Thymus (tissue), 11 donors: Measurements from ENCODE around the gene GAGE13. TPM values are rescaled to one million over a fixed set of nuclear protein-coding genes. Genes with fewer than 3 reads are reported as not detected.
"Not testable (repeated sequence)": the region's sequence is repeated elsewhere in the genome, so short reads cannot be mapped to it uniquely, and the experiment has no call there.

Experiments
- DNase-seq, 9 donors: peaks; one replicate each; pipeline ENCODE4 v3.0.0-alpha.2; 2013; ENCODE audit warnings: low spot score in 9 of 9, low read depth in 6 of 9, missing footprints in 1 of 9
- H3K27ac ChIP-seq, 2 donors: one replicate each; pipeline ENCODE4 v1.5.1; 2013; ENCODE audit warnings: control low read depth in 1 of 2, low read depth in 1 of 2, low read length in 1 of 2, mild to moderate bottlenecking in 1 of 2, moderate library complexity in 1 of 2
- H3K27me3 ChIP-seq, 2 donors: one replicate each; pipeline ENCODE4 v1.5.1; 2013; ENCODE audit warnings: low read length in 1 of 2; ENCODE audit not compliant: control insufficient read depth in 2 of 2, insufficient read depth in 1 of 2
- H3K36me3 ChIP-seq, 2 donors: one replicate each; pipeline ENCODE4 v1.5.1; 2013; ENCODE audit warnings: low read length in 1 of 2, mild to moderate bottlenecking in 1 of 2, moderate library complexity in 1 of 2; ENCODE audit not compliant: control insufficient read depth in 2 of 2, insufficient read depth in 2 of 2
- H3K4me1 ChIP-seq, 2 donors: one replicate each; pipeline ENCODE4 v1.5.1; 2013; ENCODE audit warnings: low read length in 2 of 2; ENCODE audit not compliant: control insufficient read depth in 2 of 2, insufficient read depth in 2 of 2
- H3K4me3 ChIP-seq, 2 donors: one replicate each; pipeline ENCODE4 v1.5.1; 2013; ENCODE audit warnings: low read length in 2 of 2, control low read depth in 1 of 2, mild to moderate bottlenecking in 1 of 2
- H3K9me3 ChIP-seq, 2 donors: one replicate each; pipeline ENCODE4 v1.5.1; 2013; ENCODE audit warnings: low read length in 1 of 2, mild to moderate bottlenecking in 1 of 2; ENCODE audit not compliant: control insufficient read depth in 2 of 2, insufficient read depth in 1 of 2
- WGBS: extraction: QIAGEN DNeasy Blood & Tissue Kit; methylation state at CpG from one replicate; pipeline ENCODE4 v1.1.7; 2013; 5-methylcytosine and 5-hydroxymethylcytosine counted together
- polyA plus RNA-seq: library from polyadenylated mRNA; stranded (reverse); fragments of 200-250 nt; gene quantifications from one replicate; pipeline ENCODE4 v1.2.3, GENCODE V29; 2013
- total RNA-seq: library from RNA; stranded (reverse); fragments of 120-200 nt; gene quantifications from one replicate; pipeline ENCODE4 v1.2.4, GENCODE V29; 2013
- donor health status: healthy.

The GAGE13 gene
- total and polyA plus RNA-seq, 2 donors, result not detected

GRCh38 chrX:49321737-49322136 lies 9.6 kb upstream of the GAGE13 start, which contains the start of gene GAGE12J:
TSS of gene GAGE12J (plus strand) at chrX:49322037. CDS start at chrX:49323194, 1,157 bp downstream.
- not testable (repeated sequence) for H3K27ac ChIP-seq, DNase-seq, H3K36me3 ChIP-seq, H3K4me3 ChIP-seq, H3K9me3 ChIP-seq, H3K4me1 ChIP-seq, H3K27me3 ChIP-seq
- no CpG with 5 or more reads among the region's 16 CpGs for WGBS

- not testable (repeated sequence) for H3K27ac ChIP-seq, DNase-seq, H3K9me3 ChIP-seq, H3K36me3 ChIP-seq, H3K4me3 ChIP-seq, H3K4me1 ChIP-seq, H3K27me3 ChIP-seq
- WGBS, result no CpG with 5 or more reads among the region's 27 CpGs
Measured at GRCh38 chrX:49322266-49322665, 9.1 kb upstream of the GAGE13 start.

- DNase-seq, H3K27ac ChIP-seq, H3K9me3 ChIP-seq, H3K4me1 ChIP-seq, H3K4me3 ChIP-seq, H3K36me3 ChIP-seq, H3K27me3 ChIP-seq: not testable (repeated sequence)
- WGBS, result no CpG with 5 or more reads among the region's 7 CpGs
Measured at GRCh38 chrX:49323735-49324134, 7.6 kb upstream of the GAGE13 start.

- H3K4me3 ChIP-seq, H3K36me3 ChIP-seq, DNase-seq, H3K9me3 ChIP-seq, H3K27ac ChIP-seq, H3K27me3 ChIP-seq, H3K4me1 ChIP-seq: not testable (repeated sequence)
- 96% methylated on average over 3 of the region's 11 CpGs for WGBS
Measured at GRCh38 chrX:49330421-49330820, 961 bp upstream of the GAGE13 start.

GRCh38 chrX:49331841-49332240 lies 459 bp downstream of the GAGE13 start:
- whole genome bisulfite sequencing, result no CpG with 5 or more reads among the region's 26 CpGs
- not testable (repeated sequence) for H3K36me3 ChIP-seq, H3K4me1 ChIP-seq, H3K27me3 ChIP-seq, H3K4me3 ChIP-seq, H3K9me3 ChIP-seq, DNase-seq, H3K27ac ChIP-seq

- not testable (repeated sequence) for H3K4me3 ChIP-seq, H3K27ac ChIP-seq, H3K36me3 ChIP-seq, H3K9me3 ChIP-seq, H3K4me1 ChIP-seq, H3K27me3 ChIP-seq, DNase-seq
- 100% methylated on average over 8 of the region's 24 CpGs for WGBS
Measured at GRCh38 chrX:49341449-49341848, 10.1 kb downstream of the GAGE13 start.

GRCh38 chrX:49344496-49345175 lies 13.3 kb downstream of the GAGE13 start:
- not testable (repeated sequence) for H3K4me1 ChIP-seq, DNase-seq
- WGBS, result 86% methylated on average over 11 of the region's 15 CpGs

GRCh38 chrX:49345402-49345801 lies 14.0 kb downstream of the GAGE13 start:
- not testable (repeated sequence) for H3K36me3 ChIP-seq, DNase-seq, H3K9me3 ChIP-seq, H3K27ac ChIP-seq, H3K4me1 ChIP-seq, H3K27me3 ChIP-seq, H3K4me3 ChIP-seq
- WGBS, result 94% methylated on average over 6 of the region's 10 CpGs

More at GRCh38 chrX:49344496-49345175, 13.3 kb downstream of the GAGE13 start:
- H3K36me3 ChIP-seq, H3K27me3 ChIP-seq, H3K4me3 ChIP-seq, H3K9me3 ChIP-seq, H3K27ac ChIP-seq: not testable (repeated sequence)

- DNase-seq, result peak in 1 of 9 donors; percentile 23
- not testable (repeated sequence) for H3K4me1 ChIP-seq, H3K4me3 ChIP-seq, H3K27me3 ChIP-seq, H3K36me3 ChIP-seq, H3K9me3 ChIP-seq, H3K27ac ChIP-seq
- WGBS, result 92% methylated on average over 7 of the region's 11 CpGs
Measured at GRCh38 chrX:49346150-49346549, 14.8 kb downstream of the GAGE13 start.
